ENCODE results near the gene LRIG1. TPM values are rescaled to one million over a fixed set of nuclear protein-coding genes. Genes with fewer than 3 reads are reported as not detected.
A peak's percentile ranks its signal among the peaks of the same experiment; 100 is the strongest.
"Not testable (repeated sequence)": the region's sequence is repeated elsewhere in the genome, so short reads cannot be mapped to it uniquely, and the experiment has no call there.

Gene LRIG1
- total RNA-seq, 6 donors from 2014 or later: 45.2 to 119 (median 81.9) TPM

DNA sequence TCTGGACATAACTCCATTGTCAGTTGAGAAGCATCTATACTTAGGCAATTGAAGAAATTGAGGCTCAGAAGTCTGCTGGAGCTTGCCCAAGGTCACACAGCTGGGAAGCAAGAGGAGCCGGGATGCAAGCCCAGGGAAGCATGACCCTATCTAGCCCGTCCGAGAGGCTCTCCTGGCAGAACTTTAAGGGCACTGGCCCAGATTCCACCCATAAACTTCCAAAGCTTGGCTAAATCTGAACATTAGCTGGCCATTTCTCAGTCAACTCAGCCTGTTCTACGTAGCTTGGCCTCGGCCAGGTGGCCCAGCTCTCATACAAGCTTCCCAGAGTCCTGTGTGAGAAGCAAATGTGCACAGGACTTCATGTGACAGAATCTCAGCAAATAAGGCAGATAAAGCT, 75.8 kb downstream of the LRIG1 start:
- Histone ChIP-seq H3K4me3 (no peak overlapping the region), H3K27ac (peak overlapping the region in 1 of 4 donors; percentile 25), H3K27me3 (no peaks in the 10 kb centered on the region), H3K4me1 (peaks cover 5 to 25% (median 17%) of the 10 kb centered on the region in 4 donors), H3K9me3 (peaks cover 0 to 8% (median 3%) of the 10 kb centered on the region in 4 donors), H3K36me3 (peaks cover 0 to 2% (median 0%) of the 10 kb centered on the region in 4 donors)
- 79 to 84% methylated on average over 5 of the region's 5 CpGs for WGBS, 2 donors
- TF ChIP-seq POLR2A (IDR thresholded peaks at IDR 0.05) (no peak), POLR2AphosphoS5 (IDR thresholded peaks at IDR 0.05) (no peak), EP300 (IDR thresholded peaks at IDR 0.05) (no peak)
- TF ChIP-seq, protein P1, sequence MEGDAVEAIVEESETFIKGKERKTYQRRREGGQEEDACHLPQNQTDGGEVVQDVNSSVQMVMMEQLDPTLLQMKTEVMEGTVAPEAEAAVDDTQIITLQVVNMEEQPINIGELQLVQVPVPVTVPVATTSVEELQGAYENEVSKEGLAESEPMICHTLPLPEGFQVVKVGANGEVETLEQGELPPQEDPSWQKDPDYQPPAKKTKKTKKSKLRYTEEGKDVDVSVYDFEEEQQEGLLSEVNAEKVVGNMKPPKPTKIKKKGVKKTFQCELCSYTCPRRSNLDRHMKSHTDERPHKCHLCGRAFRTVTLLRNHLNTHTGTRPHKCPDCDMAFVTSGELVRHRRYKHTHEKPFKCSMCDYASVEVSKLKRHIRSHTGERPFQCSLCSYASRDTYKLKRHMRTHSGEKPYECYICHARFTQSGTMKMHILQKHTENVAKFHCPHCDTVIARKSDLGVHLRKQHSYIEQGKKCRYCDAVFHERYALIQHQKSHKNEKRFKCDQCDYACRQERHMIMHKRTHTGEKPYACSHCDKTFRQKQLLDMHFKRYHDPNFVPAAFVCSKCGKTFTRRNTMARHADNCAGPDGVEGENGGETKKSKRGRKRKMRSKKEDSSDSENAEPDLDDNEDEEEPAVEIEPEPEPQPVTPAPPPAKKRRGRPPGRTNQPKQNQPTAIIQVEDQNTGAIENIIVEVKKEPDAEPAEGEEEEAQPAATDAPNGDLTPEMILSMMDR (IDR thresholded peaks at IDR 0.05): no peak
- ATAC-seq (ENCODE audit: low FRiP score in 2 of 2): peak; percentile 51 to 56
- no peak for DNase-seq

DNA sequence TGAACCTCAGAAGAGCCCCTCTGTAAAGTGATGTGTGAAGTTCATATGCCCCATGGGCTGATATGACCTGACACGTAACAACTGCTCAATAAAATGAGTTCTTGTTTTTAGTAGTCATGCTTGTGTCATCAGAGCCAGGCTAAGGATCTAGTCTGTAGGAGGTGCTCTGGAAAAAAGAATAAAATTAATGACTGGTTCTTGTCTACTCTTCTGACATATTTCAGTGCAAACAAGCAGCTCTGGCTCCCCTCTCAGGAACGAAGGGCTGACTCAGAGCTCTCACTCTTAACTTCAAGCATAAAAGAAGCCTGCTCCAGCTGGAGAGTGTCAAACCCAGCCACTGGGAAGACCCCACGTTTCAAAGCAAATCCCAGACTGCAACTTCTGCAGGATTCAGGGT, 77.0 kb downstream of the LRIG1 start:
- 60 to 73% methylated on average over 3 of the region's 3 CpGs for WGBS, 2 donors
- H3K27me3 ChIP-seq: no peaks in the 10 kb centered on the region
- peaks cover 7 to 24% (median 20%) of the 10 kb centered on the region in 4 donors for H3K4me1 ChIP-seq
- ATAC-seq (ENCODE audit: low FRiP score in 2 of 2): no peak
- peaks cover 0 to 2% (median 0%) of the 10 kb centered on the region in 4 donors for H3K36me3 ChIP-seq
- H3K27ac ChIP-seq: peak overlapping the region in 1 of 4 donors; percentile 3
- H3K9me3 ChIP-seq: peaks cover 0 to 8% (median 3%) of the 10 kb centered on the region in 4 donors
- no peak for DNase-seq
- TF ChIP-seq EP300 (IDR thresholded peaks at IDR 0.05) (no peak), POLR2A (IDR thresholded peaks at IDR 0.05) (no peak), POLR2AphosphoS5 (IDR thresholded peaks at IDR 0.05) (no peak)
- TF ChIP-seq, protein P1 (IDR thresholded peaks at IDR 0.05): no peak
- no peak overlapping the region for H3K4me3 ChIP-seq

DNA sequence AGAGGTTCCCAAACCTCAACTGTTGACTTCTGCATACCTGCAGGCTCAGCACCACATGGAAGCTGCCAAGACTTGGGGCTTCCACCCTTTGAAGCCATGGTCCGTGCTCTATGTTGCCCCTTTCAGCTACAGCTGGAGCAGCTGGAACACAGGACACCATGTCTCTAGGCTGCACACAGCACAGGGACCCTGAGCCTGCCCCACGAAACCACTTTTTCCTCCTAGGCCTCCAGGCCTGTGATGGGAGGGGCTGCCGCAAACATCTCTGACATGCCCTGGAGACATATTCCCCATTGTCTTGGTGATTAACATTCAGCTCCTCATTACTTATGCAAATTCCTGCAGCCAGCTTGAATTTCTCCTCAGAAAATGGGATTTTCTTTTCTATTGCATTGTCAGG, 78.9 kb downstream of the LRIG1 start:
- ATAC-seq (ENCODE audit: low FRiP score in 2 of 2); H3K27ac ChIP-seq; H3K9me3 ChIP-seq; H3K27me3 ChIP-seq; DNase-seq; H3K4me3 ChIP-seq; H3K36me3 ChIP-seq: not testable (repeated sequence)
- H3K4me1 ChIP-seq: peaks cover 16 to 35% (median 29%) of the 10 kb centered on the region in 4 donors
- 98 to 100% methylated on average over 3 of the region's 3 CpGs for WGBS, 2 donors

DNA sequence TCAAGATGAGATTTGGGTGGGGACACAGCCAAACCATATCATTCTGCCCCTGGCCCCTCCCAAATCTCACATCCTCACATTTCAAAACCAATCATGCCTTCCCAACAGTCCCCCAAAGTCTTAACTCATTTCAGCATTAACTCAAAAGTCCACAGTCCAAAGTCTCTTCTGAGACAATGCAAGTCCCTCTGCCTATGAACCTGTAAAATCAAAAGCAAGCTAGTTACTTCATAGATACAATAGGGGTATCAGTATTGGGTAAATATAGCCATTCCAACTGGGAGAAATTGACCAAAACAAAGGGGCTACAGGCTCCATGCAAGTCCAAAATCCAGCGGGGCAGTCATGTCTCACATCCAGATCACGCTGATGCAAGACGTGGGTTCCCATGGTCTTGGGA, 79.7 kb downstream of the LRIG1 start:
- WGBS, 2 donors: 95 to 100% methylated on average over 3 of the region's 3 CpGs
- ATAC-seq (ENCODE audit: low FRiP score in 2 of 2); H3K4me3 ChIP-seq: not testable (repeated sequence)

DNA sequence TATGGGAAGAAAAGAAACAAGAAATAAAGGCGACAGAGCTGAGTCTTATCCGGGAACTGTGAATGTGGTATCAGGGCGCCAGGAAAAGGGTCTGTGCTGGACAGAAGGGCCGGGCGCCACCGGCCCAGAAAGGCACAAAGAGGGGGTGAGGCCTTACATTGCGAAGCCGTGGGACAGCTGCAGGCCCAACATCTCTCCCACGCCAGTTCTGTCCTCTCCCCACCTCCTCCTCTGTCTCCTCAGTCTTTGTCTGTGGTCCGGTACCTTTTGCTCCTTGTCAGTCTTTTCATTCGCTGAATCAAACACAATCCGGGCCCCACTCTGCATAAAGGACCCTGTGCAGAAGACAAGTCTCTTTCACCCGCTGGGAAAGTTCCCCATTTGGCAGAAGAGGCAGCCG, 81.8 kb downstream of the LRIG1 start:
- ATAC-seq (ENCODE audit: low FRiP score in 2 of 2) (no peak), DNase-seq (no peak)
- H3K27me3 ChIP-seq: no peaks in the 10 kb centered on the region
- WGBS, 2 donors: 87 to 89% methylated on average over 14 of the region's 14 CpGs
- TF ChIP-seq POLR2A (IDR thresholded peaks at IDR 0.05): no peak
- TF ChIP-seq POLR2AphosphoS5 (IDR thresholded peaks at IDR 0.05): no peak
- TF ChIP-seq EP300 (IDR thresholded peaks at IDR 0.05): no peak
- H3K36me3 ChIP-seq: peaks cover 0 to 29% (median 7%) of the 10 kb centered on the region in 4 donors
- peak overlapping the region; percentile 46 to 79 (median 58) for H3K27ac ChIP-seq
- H3K4me1 ChIP-seq: peaks cover 16 to 25% (median 20%) of the 10 kb centered on the region in 4 donors
- H3K9me3 ChIP-seq: peaks cover 0 to 8% (median 3%) of the 10 kb centered on the region in 4 donors
- H3K4me3 ChIP-seq: no peak overlapping the region

More for the DNA sequence above, 79.7 kb downstream of the LRIG1 start:
- DNase-seq, H3K27me3 ChIP-seq, H3K27ac ChIP-seq, H3K36me3 ChIP-seq, H3K9me3 ChIP-seq: not testable (repeated sequence)
- H3K4me1 ChIP-seq: peaks cover 16 to 38% (median 32%) of the 10 kb centered on the region in 4 donors

DNA sequence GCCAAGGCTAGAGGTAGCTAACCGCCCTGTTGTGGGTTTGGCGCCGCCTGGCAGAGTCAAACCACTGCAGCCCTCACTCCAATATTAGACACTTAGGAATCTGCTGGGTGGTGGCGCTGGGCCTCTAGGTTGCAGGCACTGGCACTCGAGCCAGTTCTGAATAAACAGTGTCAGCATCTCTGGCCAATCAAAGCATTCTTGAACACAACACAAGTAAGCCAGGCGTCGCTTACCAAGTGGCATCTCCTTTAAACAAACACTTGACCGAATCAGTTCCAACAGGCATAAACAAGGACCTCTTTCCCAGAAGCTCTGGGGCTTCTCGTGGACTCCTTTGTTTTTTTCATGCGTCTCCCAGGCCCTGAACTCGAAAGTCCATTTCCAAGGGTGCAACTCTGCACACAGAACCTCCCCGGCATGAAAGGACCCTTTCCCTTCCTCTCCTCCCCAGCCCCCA, 82.3 kb downstream of the LRIG1 start:
- WGBS, 2 donors: 35 to 49% methylated on average over 12 of the region's 12 CpGs
- peaks cover 0 to 8% (median 3%) of the 10 kb centered on the region in 4 donors for H3K9me3 ChIP-seq
- ATAC-seq (ENCODE audit: low FRiP score in 2 of 2) (peak; percentile 75 to 92), DNase-seq (peak in 1 of 2 donors; percentile 88)
- no peaks in the 10 kb centered on the region for H3K27me3 ChIP-seq
- H3K27ac ChIP-seq: peak overlapping the region; percentile 46 to 79 (median 58)
- no peak for TF ChIP-seq POLR2A (IDR thresholded peaks at IDR 0.05)
- TF ChIP-seq EP300 (IDR thresholded peaks at IDR 0.05): peak in 1 of 4 donors; percentile 6
- TF ChIP-seq POLR2AphosphoS5 (IDR thresholded peaks at IDR 0.05): peak in 1 of 2 donors; percentile 65
- TF ChIP-seq, protein P1 (IDR thresholded peaks at IDR 0.05): peak in 3 of 6 experiments; percentile 32 to 40 (median 35)
- peaks cover 16 to 25% (median 19%) of the 10 kb centered on the region in 4 donors for H3K4me1 ChIP-seq
- no peak overlapping the region for H3K4me3 ChIP-seq
- peaks cover 0 to 31% (median 8%) of the 10 kb centered on the region in 4 donors for H3K36me3 ChIP-seq

All from upper lobe of left lung (tissue), 6 donors.